CD4-positive, alpha-beta memory T cell (primary cell): ENCODE results near the gene CCNG1. TPM values are rescaled to one million over a fixed set of nuclear protein-coding genes. Genes with fewer than 3 reads are reported as not detected.
A peak's percentile ranks its signal among the peaks of the same experiment; 100 is the strongest.
"Not testable (repeated sequence)": the region's sequence is repeated elsewhere in the genome, so short reads cannot be mapped to it uniquely, and the experiment has no call there.

Source experiments
- CTCF ChIA-PET: fragments of 350-600 bp; sonication (Branson Sonifier 250); formaldehyde crosslinking; loops from one replicate; lab custom pipeline; 2021; ENCODE audit warnings: inconsistent platforms; ENCODE audit not compliant: partially characterized antibody; lab: Charles Lee
- POLR2A ChIA-PET: fragments of 350-600 bp; sonication (Branson Sonifier 250); formaldehyde crosslinking; loops from one replicate; lab custom pipeline; 2021; ENCODE audit not compliant: partially characterized antibody; lab: Charles Lee
- DNase-seq, 5 donors: peaks; one replicate each; pipeline versions ENCODE4 v3.0.0 to v3.0.0-alpha.2; 2020 to 2022; ENCODE audit warnings: mixed read lengths in 1 of 5
- H3K27ac ChIP-seq: one replicate; pipeline ENCODE4 v1.7.0; 2013; ENCODE audit warnings: low read depth, low read length
- H3K27me3 ChIP-seq: 2 replicates; pipeline ENCODE4 v1.7.0; 2013; ENCODE audit warnings: mild to moderate bottlenecking, low read length, moderate library complexity; ENCODE audit not compliant: insufficient read depth
- H3K36me3 ChIP-seq: 2 replicates; pipeline ENCODE4 v1.7.0; 2013; ENCODE audit warnings: mild to moderate bottlenecking, low read length, moderate library complexity; ENCODE audit not compliant: insufficient read depth
- H3K4me1 ChIP-seq: 2 replicates; pipeline ENCODE4 v1.7.0; 2013; ENCODE audit warnings: mild to moderate bottlenecking, low read length, moderate library complexity; ENCODE audit not compliant: insufficient read depth
- H3K4me3 ChIP-seq, 2 donors: one replicate each; pipeline ENCODE4 v1.7.0; 2013; ENCODE audit warnings: low read length in 2 of 2, mild to moderate bottlenecking in 1 of 2
- H3K9me3 ChIP-seq, 2 donors: one replicate each; pipeline ENCODE4 v1.7.0; 2013; ENCODE audit warnings: low read length in 2 of 2, control low read depth in 1 of 2; ENCODE audit not compliant: control insufficient read depth in 1 of 2
- H3K27ac Mint-ChIP-seq, 7 donors: one replicate each; pipeline ENCODE4 v1.8.0; 2020 to 2021; ENCODE audit warnings: mixed read lengths in 7 of 7, mild to moderate bottlenecking in 6 of 7, inconsistent platforms in 3 of 7, moderate library complexity in 3 of 7
- H3K27me3 Mint-ChIP-seq, 2 donors: one replicate each; pipeline ENCODE4 v1.8.0; 2020 to 2021; ENCODE audit warnings: mixed read lengths in 2 of 2
- H3K36me3 Mint-ChIP-seq, 2 donors: one replicate each; pipeline ENCODE4 v1.8.0; 2020 to 2021; ENCODE audit warnings: mixed read lengths in 2 of 2, inconsistent platforms in 1 of 2, mild to moderate bottlenecking in 1 of 2
- H3K4me1 Mint-ChIP-seq, 4 donors: one replicate each; pipeline ENCODE4 v1.8.0; 2020 to 2021; ENCODE audit warnings: mixed read lengths in 4 of 4, mild to moderate bottlenecking in 1 of 4
- H3K4me3 Mint-ChIP-seq, 8 donors: one replicate each; pipeline ENCODE4 v1.8.0; 2020 to 2021; ENCODE audit warnings: mixed read lengths in 8 of 8, mild to moderate bottlenecking in 7 of 8, moderate library complexity in 6 of 8, inconsistent platforms in 3 of 8
- H3K9me3 Mint-ChIP-seq, 8 donors: one replicate each; pipeline ENCODE4 v1.8.0; 2020 to 2021; ENCODE audit warnings: mixed read lengths in 8 of 8, mild to moderate bottlenecking in 5 of 8, inconsistent platforms in 3 of 8, moderate library complexity in 1 of 8
- intact Hi-C: fragments of 100-400 bp; cut with micrococcal nuclease; formaldehyde crosslinking; loops from one replicate; pipeline ENCODE4 v1.15.1; 2023
- polyA plus RNA-seq, 2 donors: library from polyadenylated mRNA; unstranded; fragments of 300-500 nt; fragmentation: Illumina TruSeq; gene quantifications; one replicate each; pipeline ENCODE4 v1.2.3, GENCODE V29; 2021
- total RNA-seq, 2 experiments: library from RNA; stranded (reverse); gene quantifications; one replicate each; pipeline ENCODE4 v1.2.3, GENCODE V29; 2021

Gene CCNG1
- total RNA-seq (100 to 1,000 TPM; 132 to 133 TPM), polyA plus RNA-seq (100 to 1,000 TPM; 112 to 205 TPM)

DNA sequence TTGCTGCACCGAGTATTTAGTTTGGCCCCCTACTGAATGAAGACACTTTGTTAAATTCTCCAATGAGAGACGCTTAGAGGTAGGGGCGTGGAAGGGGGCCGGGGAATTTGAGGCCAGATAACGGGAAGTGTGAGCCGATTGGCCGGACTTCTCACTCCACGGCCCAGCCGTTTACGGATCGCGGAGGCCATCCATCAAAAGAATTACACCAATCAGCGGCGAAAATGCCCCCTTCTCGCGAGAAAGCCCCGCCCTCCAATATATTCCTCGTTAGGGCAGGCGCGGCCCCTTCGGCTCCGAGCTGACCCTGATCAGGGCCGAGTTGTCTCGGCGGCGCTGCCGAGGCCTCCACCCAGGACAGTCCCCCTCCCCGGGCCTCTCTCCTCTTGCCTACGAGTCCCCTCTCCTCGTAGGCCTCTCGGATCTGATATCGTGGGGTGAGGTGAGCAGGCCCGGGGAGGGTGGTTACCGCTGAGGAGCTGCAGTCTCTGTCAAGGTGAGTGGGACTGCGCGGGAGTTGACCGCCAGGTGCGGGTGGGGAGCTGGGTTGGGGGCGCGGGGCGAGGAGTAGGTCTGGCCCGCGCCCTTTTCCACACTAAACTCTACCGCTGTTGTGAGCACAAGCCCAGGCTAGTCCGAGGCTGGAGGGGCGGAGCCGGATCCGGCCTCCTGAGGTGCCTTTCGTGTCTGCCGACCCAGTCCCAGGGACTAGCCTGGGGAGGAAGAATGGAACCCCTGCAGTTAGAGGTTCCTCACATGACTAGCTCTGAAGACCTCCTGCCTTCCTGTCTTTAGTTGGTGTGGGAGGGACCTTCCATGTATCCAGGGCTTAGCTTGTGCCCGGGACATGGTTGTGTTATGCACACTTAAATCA lies at the start of gene CCNG1:
CCNG1 (plus strand) TSS at position 287 of the 874 bp plus-strand sequence. CDS start 1,662 bp downstream, outside the sequence.
- peak within 1 kb of the TSS; percentile 88 to 97 (median 94) for H3K4me3 Mint-ChIP-seq
- H3K27me3 ChIP-seq = no peaks in the 10 kb centered on the region
- H3K9me3 Mint-ChIP-seq = no peaks in the 10 kb centered on the region
- H3K27ac ChIP-seq = peak within 1 kb of the TSS; percentile 87
- no peaks in the 10 kb centered on the region for H3K9me3 ChIP-seq
- ChIA-PET CTCF (interaction anchor here (1.0 to 5.9 kb wide), 7 partner anchors 11 to 72 kb away, joined by 3 to 60 read pairs (median 4); partner anchors contain the start of genes HMMR, MAT2B and NUDCD2), POLR2A (interaction anchor here (0.7 to 9.0 kb wide), 10 partner anchors 11 to 67 kb away, joined by 3 to 147 read pairs (median 4); partner anchors contain the start of genes HMMR, MAT2B and NUDCD2)
- peak within 1 kb of the TSS; percentile 85 to 87 for H3K4me3 ChIP-seq
- peaks cover 10% of the 10 kb centered on the region for H3K36me3 ChIP-seq
- H3K27me3 Mint-ChIP-seq = peaks cover 1% of the 10 kb centered on the region in 2 donors
- peaks cover 6 to 39% of the 10 kb centered on the region in 2 donors for H3K36me3 Mint-ChIP-seq
- intact Hi-C loops = loop anchor here (1.0 kb wide), 2 partner anchors 23 to 68 kb away; partner anchors contain the start of genes HMMR, MAT2B and NUDCD2
- peaks cover 26 to 52% (median 40%) of the 10 kb centered on the region in 4 donors for H3K4me1 Mint-ChIP-seq
- DNase-seq = peak; percentile 86 to 91 (median 88)
- peaks cover 45% of the 10 kb centered on the region for H3K4me1 ChIP-seq
- peak within 1 kb of the TSS; percentile 91 to 99 (median 94) for H3K27ac Mint-ChIP-seq

DNA sequence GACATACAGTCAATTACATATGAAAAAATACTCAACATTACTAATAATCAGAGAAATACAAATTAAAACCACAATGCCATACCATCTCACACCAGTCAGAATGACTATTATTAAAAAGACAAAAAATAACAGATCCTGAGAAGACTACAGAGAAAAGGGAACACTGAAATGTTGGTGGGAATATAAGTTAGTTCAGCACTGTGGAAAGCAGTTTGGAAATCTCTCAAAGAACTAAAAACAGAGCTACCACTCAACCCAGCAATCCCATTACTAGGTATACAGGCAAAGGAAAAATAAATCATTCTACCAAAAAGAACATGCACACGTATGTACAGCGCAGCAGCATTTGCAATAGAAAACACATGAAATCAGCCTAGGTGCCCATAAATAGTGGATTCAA lies 41.6 kb upstream of the CCNG1 start:
- Mint-ChIP-seq H3K4me1 (no peaks in the 10 kb centered on the region), H3K27me3 (peaks cover 16 to 19% of the 10 kb centered on the region in 2 donors), H3K9me3 (peaks cover 0 to 11% (median 6%) of the 10 kb centered on the region in 8 donors), H3K4me3 (no peak overlapping the region), H3K36me3 (no peaks in the 10 kb centered on the region), H3K27ac (no peak overlapping the region)
- ChIA-PET POLR2A (no interaction called here), CTCF (no interaction called here)
- Histone ChIP-seq H3K4me1 (no peaks in the 10 kb centered on the region), H3K36me3 (no peaks in the 10 kb centered on the region), H3K27ac (no peak overlapping the region), H3K27me3 (no peaks in the 10 kb centered on the region), H3K4me3 (no peak overlapping the region), H3K9me3 (no peaks in the 10 kb centered on the region)
- DNase-seq = no peak
- intact Hi-C loops = no loop called here

GRCh38 chr5:163396818-163397340 lies 40.5 kb upstream of the CCNG1 start:
- H3K27ac ChIP-seq, H3K36me3 Mint-ChIP-seq, H3K9me3 ChIP-seq, H3K4me1 ChIP-seq, H3K27me3 ChIP-seq, H3K27ac Mint-ChIP-seq, DNase-seq, H3K4me1 Mint-ChIP-seq, POLR2A ChIA-PET, H3K36me3 ChIP-seq, H3K4me3 Mint-ChIP-seq, intact Hi-C loops, H3K9me3 Mint-ChIP-seq, H3K4me3 ChIP-seq: not testable (repeated sequence)
- peaks cover 11 to 15% of the 10 kb centered on the region in 2 donors for H3K27me3 Mint-ChIP-seq
- CTCF ChIA-PET = interaction anchor here (2.2 kb wide), 1 partner anchor 12 kb away, joined by 17 read pairs; no protein-coding TSS in a partner anchor

DNA sequence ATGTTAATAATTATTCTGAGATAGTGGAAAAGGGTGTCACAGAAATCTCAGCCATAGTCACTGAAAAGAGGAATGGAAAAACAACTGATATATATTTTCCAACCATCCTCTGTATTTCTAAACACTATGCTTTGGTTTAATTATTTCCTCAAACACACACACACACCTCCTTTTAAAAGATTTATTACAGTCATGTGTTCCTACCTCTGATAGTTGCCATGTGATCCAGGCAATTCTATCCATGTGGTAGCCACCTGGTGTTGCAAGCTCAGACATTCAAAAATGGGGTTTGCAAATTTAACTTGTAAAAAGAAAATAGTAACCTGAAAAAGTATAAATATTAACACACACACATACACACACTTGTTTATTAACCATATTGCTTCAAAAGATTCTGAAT lies 40.0 kb upstream of the CCNG1 start:
- H3K4me3 ChIP-seq = no peak overlapping the region
- ChIA-PET POLR2A (no interaction called here), CTCF (interaction anchor here (2.2 kb wide), 1 partner anchor 12 kb away, joined by 17 read pairs; no protein-coding TSS in a partner anchor)
- Mint-ChIP-seq H3K27ac (no peak overlapping the region), H3K9me3 (peaks cover 0 to 7% (median 3%) of the 10 kb centered on the region in 8 donors), H3K4me1 (no peaks in the 10 kb centered on the region), H3K4me3 (no peak overlapping the region), H3K27me3 (peaks cover 11 to 15% of the 10 kb centered on the region in 2 donors), H3K36me3 (no peaks in the 10 kb centered on the region)
- H3K27me3 ChIP-seq = no peaks in the 10 kb centered on the region
- no peak overlapping the region for H3K27ac ChIP-seq
- no peaks in the 10 kb centered on the region for H3K4me1 ChIP-seq
- H3K36me3 ChIP-seq = no peaks in the 10 kb centered on the region
- intact Hi-C loops = no loop called here
- no peak for DNase-seq
- H3K9me3 ChIP-seq = no peaks in the 10 kb centered on the region

- no peak overlapping the region for H3K27ac ChIP-seq
- ChIA-PET POLR2A (no interaction called here), CTCF (interaction anchor here (1.9 kb wide), 1 partner anchor 9 kb away, joined by 11 read pairs; no protein-coding TSS in a partner anchor)
- no peak overlapping the region for H3K27ac Mint-ChIP-seq
- no peak overlapping the region for H3K4me3 ChIP-seq
- H3K27me3 ChIP-seq = no peaks in the 10 kb centered on the region
- no peaks in the 10 kb centered on the region for H3K9me3 Mint-ChIP-seq
- intact Hi-C loops = no loop called here
- peaks cover 4 to 8% of the 10 kb centered on the region in 2 donors for H3K27me3 Mint-ChIP-seq
- H3K36me3 ChIP-seq = no peaks in the 10 kb centered on the region
- no peak overlapping the region for H3K4me3 Mint-ChIP-seq
- no peaks in the 10 kb centered on the region for H3K4me1 Mint-ChIP-seq
- no peaks in the 10 kb centered on the region for H3K36me3 Mint-ChIP-seq
- DNase-seq = no peak
- H3K4me1 ChIP-seq = no peaks in the 10 kb centered on the region
- no peaks in the 10 kb centered on the region for H3K9me3 ChIP-seq
Measured at GRCh38 chr5:163399923-163400322, 37.5 kb upstream of the CCNG1 start.

DNA sequence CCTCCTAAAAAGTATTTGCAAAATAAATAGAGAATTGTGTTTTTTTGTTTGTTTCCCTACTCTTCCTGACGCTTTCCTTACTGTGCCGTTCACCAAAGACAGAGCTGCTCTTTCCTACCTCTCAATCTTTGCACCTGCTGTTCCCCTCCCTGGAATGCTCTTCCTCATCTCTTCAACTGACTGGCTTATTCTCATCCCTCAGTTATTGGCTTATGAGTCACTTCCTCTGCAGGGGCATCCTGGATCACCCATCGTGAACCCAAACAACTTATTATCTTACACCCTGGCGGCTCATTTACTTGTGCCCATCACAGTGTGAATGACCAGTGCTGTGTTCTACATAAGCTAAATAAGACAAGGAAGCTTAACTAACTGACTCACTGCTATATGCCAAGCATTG lies 36.1 kb upstream of the CCNG1 start:
- intact Hi-C loops = no loop called here
- H3K27me3 Mint-ChIP-seq = peaks cover 4 to 8% of the 10 kb centered on the region in 2 donors

DNA sequence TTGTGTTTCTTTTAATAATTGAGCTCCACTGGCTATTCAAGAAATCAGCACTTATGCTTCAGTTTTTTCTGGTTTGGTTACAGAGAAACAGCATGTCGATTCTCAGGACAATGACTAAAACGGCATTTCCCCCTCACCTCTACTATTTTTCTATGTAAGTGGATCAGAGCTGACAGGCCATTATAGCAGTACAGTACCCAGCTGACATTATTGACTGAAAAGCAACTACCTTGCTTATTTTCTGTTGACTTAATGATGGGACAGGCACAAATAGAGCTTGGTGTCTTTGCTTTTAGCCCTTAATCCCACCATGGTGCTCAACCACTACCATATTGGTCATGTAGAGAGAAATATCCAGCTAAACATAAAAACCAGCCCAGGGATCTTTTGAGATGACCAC lies 35.4 kb upstream of the CCNG1 start:
- no peak overlapping the region for H3K27ac ChIP-seq
- H3K4me1 Mint-ChIP-seq = no peaks in the 10 kb centered on the region
- no peak for DNase-seq
- no peaks in the 10 kb centered on the region for H3K36me3 Mint-ChIP-seq
- CTCF ChIA-PET = interaction anchor here (1.0 to 1.1 kb wide), 2 partner anchors 8 to 9 kb away, joined by 3 to 4 read pairs; no protein-coding TSS in a partner anchor
- H3K27me3 Mint-ChIP-seq = peaks cover 4 to 8% of the 10 kb centered on the region in 2 donors
- H3K36me3 ChIP-seq = no peaks in the 10 kb centered on the region
- POLR2A ChIA-PET = no interaction called here
- H3K27ac Mint-ChIP-seq = no peak overlapping the region
- no peak overlapping the region for H3K4me3 Mint-ChIP-seq
- no peaks in the 10 kb centered on the region for H3K9me3 ChIP-seq
- intact Hi-C loops = no loop called here
- H3K4me1 ChIP-seq = no peaks in the 10 kb centered on the region
- no peaks in the 10 kb centered on the region for H3K9me3 Mint-ChIP-seq
- H3K27me3 ChIP-seq = no peaks in the 10 kb centered on the region
- H3K4me3 ChIP-seq = no peak overlapping the region

More for the DNA sequence above, 36.1 kb upstream of the CCNG1 start:
- Mint-ChIP-seq H3K4me3 (no peak overlapping the region), H3K9me3 (no peaks in the 10 kb centered on the region), H3K27ac (no peak overlapping the region), H3K36me3 (no peaks in the 10 kb centered on the region), H3K4me1 (no peaks in the 10 kb centered on the region)
- H3K4me1 ChIP-seq = no peaks in the 10 kb centered on the region
- no peaks in the 10 kb centered on the region for H3K27me3 ChIP-seq
- no peaks in the 10 kb centered on the region for H3K36me3 ChIP-seq
- no peaks in the 10 kb centered on the region for H3K9me3 ChIP-seq
- DNase-seq = no peak
- ChIA-PET CTCF (interaction anchor here (1.0 to 1.1 kb wide), 2 partner anchors 9 to 10 kb away, joined by 3 to 4 read pairs; no protein-coding TSS in a partner anchor), POLR2A (no interaction called here)
- H3K27ac ChIP-seq = no peak overlapping the region
- no peak overlapping the region for H3K4me3 ChIP-seq
